Measurements from ENCODE around the gene DHRS12.

The DHRS12 gene

DNA sequence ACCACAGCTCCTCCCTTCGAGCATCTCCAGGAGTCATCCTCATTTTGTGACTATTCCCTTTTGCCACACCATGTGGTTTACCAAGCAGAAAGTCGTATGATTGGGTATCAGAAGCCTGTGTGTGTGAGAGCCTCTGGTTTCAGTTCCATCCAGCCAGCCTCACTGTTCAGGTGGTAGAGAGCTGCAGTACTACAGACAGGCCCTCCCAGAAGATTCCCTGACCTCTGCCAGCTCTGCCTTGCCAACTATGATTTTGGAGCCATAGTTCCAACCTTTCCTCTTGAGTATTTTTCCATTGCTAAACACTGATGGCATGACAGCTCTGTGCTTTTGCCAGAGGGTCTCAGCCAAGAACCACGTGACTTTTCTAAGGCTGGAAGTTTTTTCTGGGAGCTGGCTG, 82.5 kb downstream of the DHRS12 start:
- no peak for DNase-seq

DNA sequence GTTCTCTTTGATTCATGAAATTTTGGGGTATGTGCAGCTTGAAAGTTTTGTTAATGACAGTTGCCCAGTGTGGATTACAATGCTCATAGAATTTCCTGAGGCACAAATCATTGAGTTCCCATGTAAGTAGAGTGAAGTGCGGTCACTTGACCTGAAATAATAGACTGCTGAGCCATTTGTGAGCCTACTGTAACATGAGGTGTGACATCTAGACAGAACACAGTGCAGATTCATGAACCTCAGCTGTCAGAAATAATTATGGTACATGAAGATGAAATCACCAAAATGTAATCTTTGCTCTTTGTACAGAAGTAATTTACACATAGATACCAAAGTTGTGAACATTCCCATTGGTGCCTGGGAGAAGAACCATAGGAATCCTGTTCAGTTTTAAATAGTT, 84.6 kb downstream of the DHRS12 start:
- no peak for DNase-seq

All from activated gamma-delta T cell (primary cell).